Right cardiac atrium (tissue), 5 donors: ENCODE measurements around the gene MPDZ. TPM values are rescaled to one million over a fixed set of nuclear protein-coding genes. Genes with fewer than 3 reads are reported as not detected.

Experiments
- ATAC-seq, 2 donors: fragments of 200-7000 bp; cut with Tn5 transposase; one replicate each; pipeline versions ENCODE4 v1.8.0 to v1.9.1; 2020; ENCODE audit warnings: moderate library complexity in 2 of 2, mild to moderate bottlenecking in 1 of 2
- DNase-seq, 3 donors: peaks; one replicate each; pipeline ENCODE4 v3.0.0-alpha.2; 2020
- H3K27ac ChIP-seq: one replicate; pipeline ENCODE4 v1.5.1; 2013; ENCODE audit warnings: mild to moderate bottlenecking, low read length, control low read depth, moderate library complexity
- H3K27me3 ChIP-seq: one replicate; pipeline ENCODE4 v1.6.1; 2013; ENCODE audit not compliant: control insufficient read depth, insufficient read depth
- H3K4me1 ChIP-seq: one replicate; pipeline ENCODE4 v1.6.1; 2013; ENCODE audit warnings: low read length; ENCODE audit not compliant: control insufficient read depth, insufficient read depth
- H3K4me3 ChIP-seq: one replicate; pipeline ENCODE4 v1.5.1; 2013; ENCODE audit warnings: low read length, control low read depth
- H3K9me3 ChIP-seq: one replicate; pipeline ENCODE4 v1.6.1; 2013; ENCODE audit warnings: low read length; ENCODE audit not compliant: control insufficient read depth
- WGBS: extraction: QIAGEN DNeasy Blood & Tissue Kit; methylation state at CpG from one replicate; pipeline ENCODE4 v1.1.7; 2013; 5-methylcytosine and 5-hydroxymethylcytosine counted together
- intact Hi-C, 4 donors: fragments of 100-400 bp; cut with DNase I; formaldehyde crosslinking; loops; one replicate each; pipeline versions ENCODE4 v1.11.0 to v1.14.0; 2022 to 2023
- polyA plus RNA-seq: library from polyadenylated mRNA; stranded (reverse); fragments of 200-250 nt; gene quantifications from one replicate; pipeline ENCODE4 v1.2.3, GENCODE V29; 2013
- total RNA-seq, 4 donors: library from RNA; stranded (reverse); fragmentation: NEBNext Ultra II Directional; extraction: Animal tissue kit (Norgen Biotek cat#: 25700); gene quantifications; one replicate each; pipeline ENCODE4 v1.2.1, GENCODE V29; 2021
- donor health status: healthy with polysubstance abuse.
- donor health status: DM: no; HTN: yes; CAD: no.
- donor health status: DM: no; HTN: no; CAD: no.
- donor health status: DM: no; HTN: yes; CAD: no; lungs with severe emphysema.
- donor health status: DM: yes; HTN: yes; CAD: no.

MPDZ gene
- total and polyA plus RNA-seq, 5 donors: 29.1 to 84.3 (median 67.1) TPM

- no peak overlapping the region for H3K27ac ChIP-seq
- H3K4me1 ChIP-seq: no peaks in the 10 kb centered on the region
- ATAC-seq: no peak
- intact Hi-C loops: no loop called here
- H3K4me3 ChIP-seq: no peak overlapping the region
- no peaks in the 10 kb centered on the region for H3K27me3 ChIP-seq
- H3K9me3 ChIP-seq: no peaks in the 10 kb centered on the region
- 67% methylated on average over 2 of the region's 2 CpGs for WGBS
- DNase-seq: no peak
Observed at GRCh38 chr9:13181652-13182051, 97.8 kb downstream of the MPDZ start.

- H3K27ac ChIP-seq: no peak overlapping the region
- no peaks in the 10 kb centered on the region for H3K9me3 ChIP-seq
- 50% methylated on average over 3 of the region's 3 CpGs for WGBS
- H3K4me3 ChIP-seq: no peak overlapping the region
- DNase-seq (no peak), ATAC-seq (no peak)
- intact Hi-C loops: no loop called here
- no peaks in the 10 kb centered on the region for H3K27me3 ChIP-seq
- no peaks in the 10 kb centered on the region for H3K4me1 ChIP-seq
Observed at GRCh38 chr9:13179257-13179656, 100.2 kb downstream of the MPDZ start.

- Histone ChIP-seq H3K4me3 (no peak overlapping the region), H3K9me3 (no peaks in the 10 kb centered on the region), H3K27ac (no peak overlapping the region), H3K27me3 (no peaks in the 10 kb centered on the region), H3K4me1 (no peaks in the 10 kb centered on the region)
- 89% methylated on average over 2 of the region's 2 CpGs for WGBS
- no peak for ATAC-seq
- no peak for DNase-seq
- intact Hi-C loops: no loop called here
Observed at GRCh38 chr9:13175732-13176131, 103.8 kb downstream of the MPDZ start.

GRCh38 chr9:13174906-13175639 lies 104.4 kb downstream of the MPDZ start:
- 92% methylated on average over 2 of the region's 2 CpGs for WGBS
- no peak for ATAC-seq
- intact Hi-C loops: no loop called here
- Histone ChIP-seq H3K4me3 (no peak overlapping the region), H3K27me3 (no peaks in the 10 kb centered on the region), H3K27ac (no peak overlapping the region), H3K9me3 (no peaks in the 10 kb centered on the region), H3K4me1 (no peaks in the 10 kb centered on the region)
- no peak for DNase-seq

- 96% methylated on average over 4 of the region's 4 CpGs for WGBS
- no peak overlapping the region for H3K4me3 ChIP-seq
- no peak for DNase-seq
- no peaks in the 10 kb centered on the region for H3K27me3 ChIP-seq
- no peaks in the 10 kb centered on the region for H3K9me3 ChIP-seq
- intact Hi-C loops: no loop called here
- no peak for ATAC-seq
- H3K4me1 ChIP-seq: no peaks in the 10 kb centered on the region
- H3K27ac ChIP-seq: no peak overlapping the region
Observed at GRCh38 chr9:13173553-13173952, 105.9 kb downstream of the MPDZ start.

GRCh38 chr9:13171261-13171660 lies 108.2 kb downstream of the MPDZ start:
- DNase-seq (no peak), ATAC-seq (peak in 1 of 2 donors; percentile 39)
- 51% methylated on average over 2 of the region's 2 CpGs for WGBS
- H3K4me3 ChIP-seq: no peak overlapping the region
- H3K27ac ChIP-seq: no peak overlapping the region
- intact Hi-C loops: no loop called here
- H3K27me3 ChIP-seq: no peaks in the 10 kb centered on the region
- no peaks in the 10 kb centered on the region for H3K4me1 ChIP-seq
- no peaks in the 10 kb centered on the region for H3K9me3 ChIP-seq

- no peak overlapping the region for H3K27ac ChIP-seq
- 97% methylated on average over 2 of the region's 2 CpGs for WGBS
- H3K4me1 ChIP-seq: no peaks in the 10 kb centered on the region
- H3K9me3 ChIP-seq: no peaks in the 10 kb centered on the region
- H3K27me3 ChIP-seq: no peaks in the 10 kb centered on the region
- intact Hi-C loops: no loop called here
- no peak overlapping the region for H3K4me3 ChIP-seq
- DNase-seq (no peak), ATAC-seq (no peak)
Observed at GRCh38 chr9:13166996-13167395, 112.5 kb downstream of the MPDZ start.

GRCh38 chr9:13165956-13166355 lies 113.5 kb downstream of the MPDZ start:
- 95% methylated on average over 2 of the region's 2 CpGs for WGBS
- Histone ChIP-seq H3K27me3 (no peaks in the 10 kb centered on the region), H3K4me3 (no peak overlapping the region), H3K4me1 (no peaks in the 10 kb centered on the region), H3K9me3 (no peaks in the 10 kb centered on the region), H3K27ac (no peak overlapping the region)
- no peak for ATAC-seq
- intact Hi-C loops: no loop called here
- DNase-seq: no peak

- Histone ChIP-seq H3K27me3 (no peaks in the 10 kb centered on the region), H3K4me3 (no peak overlapping the region), H3K4me1 (no peaks in the 10 kb centered on the region), H3K9me3 (no peaks in the 10 kb centered on the region), H3K27ac (no peak overlapping the region)
- ATAC-seq: no peak
- intact Hi-C loops: no loop called here
- no peak for DNase-seq
- WGBS: 96% methylated on average over 7 of the region's 7 CpGs
Observed at GRCh38 chr9:13165236-13165945, 114.1 kb downstream of the MPDZ start.

- H3K9me3 ChIP-seq: no peaks in the 10 kb centered on the region
- no peak overlapping the region for H3K4me3 ChIP-seq
- no peak for DNase-seq
- no peak for ATAC-seq
- WGBS: 100% methylated on average over 2 of the region's 2 CpGs
- no peak overlapping the region for H3K27ac ChIP-seq
- no peaks in the 10 kb centered on the region for H3K27me3 ChIP-seq
- intact Hi-C loops: no loop called here
- no peaks in the 10 kb centered on the region for H3K4me1 ChIP-seq
Observed at GRCh38 chr9:13163946-13164345, 115.5 kb downstream of the MPDZ start.

GRCh38 chr9:13163287-13163686 lies 116.2 kb downstream of the MPDZ start:
- no peak for ATAC-seq
- H3K4me3 ChIP-seq: no peak overlapping the region
- H3K27ac ChIP-seq: no peak overlapping the region
- no peak for DNase-seq
- no peaks in the 10 kb centered on the region for H3K4me1 ChIP-seq
- H3K9me3 ChIP-seq: no peaks in the 10 kb centered on the region
- intact Hi-C loops: no loop called here
- WGBS: 82% methylated on average over 2 of the region's 2 CpGs
- H3K27me3 ChIP-seq: no peaks in the 10 kb centered on the region
